Ishikawa (cell line): ENCODE measurements around the gene RHAG.

ENCODE experiments used
- CEBPB ChIP-seq: IDR thresholded peaks from 2 replicates; pipeline ENCODE4 v1.6.1; 2012
- CREB1 ChIP-seq: IDR thresholded peaks from 2 replicates; pipeline ENCODE4 v1.6.1; 2012; ENCODE audit warnings: low read depth
- EGR1 ChIP-seq: IDR thresholded peaks from 2 replicates; pipeline ENCODE4 v1.6.1; 2012
- EP300 ChIP-seq: IDR thresholded peaks from 2 replicates; pipeline ENCODE4 v1.6.1; 2012; ENCODE audit warnings: borderline replicate concordance
- FOXM1 ChIP-seq: IDR thresholded peaks from 2 replicates; pipeline ENCODE4 v1.6.1; 2012; ENCODE audit warnings: low read depth, borderline replicate concordance
- MAX ChIP-seq: IDR thresholded peaks from 2 replicates; pipeline ENCODE4 v1.6.1; 2012
- NFIC ChIP-seq: IDR thresholded peaks from 2 replicates; pipeline ENCODE4 v1.6.1; 2012
- RAD21 ChIP-seq: IDR thresholded peaks from 2 replicates; pipeline ENCODE4 v1.6.1; 2012; ENCODE audit warnings: low read depth
- REST ChIP-seq: IDR thresholded peaks from 2 replicates; pipeline ENCODE4 v1.6.1; 2012; ENCODE audit warnings: low read depth, mild to moderate bottlenecking
- TAF1 ChIP-seq: IDR thresholded peaks from 2 replicates; pipeline ENCODE4 v1.6.1; 2012; ENCODE audit warnings: low read depth, mild to moderate bottlenecking
- TCF12 ChIP-seq: IDR thresholded peaks from 2 replicates; pipeline ENCODE4 v1.6.1; 2012; ENCODE audit warnings: low read depth
- TEAD4 ChIP-seq: IDR thresholded peaks from 2 replicates; pipeline ENCODE4 v1.6.1; 2012
- USF1 ChIP-seq: IDR thresholded peaks from 2 replicates; pipeline ENCODE4 v1.6.1; 2012
- YY1 ChIP-seq: IDR thresholded peaks from 2 replicates; pipeline ENCODE4 v1.6.1; 2012; ENCODE audit warnings: low read depth
- ZBTB7A ChIP-seq: IDR thresholded peaks from 2 replicates; pipeline ENCODE4 v1.6.1; 2012; ENCODE audit warnings: low read depth

The RHAG gene

DNA sequence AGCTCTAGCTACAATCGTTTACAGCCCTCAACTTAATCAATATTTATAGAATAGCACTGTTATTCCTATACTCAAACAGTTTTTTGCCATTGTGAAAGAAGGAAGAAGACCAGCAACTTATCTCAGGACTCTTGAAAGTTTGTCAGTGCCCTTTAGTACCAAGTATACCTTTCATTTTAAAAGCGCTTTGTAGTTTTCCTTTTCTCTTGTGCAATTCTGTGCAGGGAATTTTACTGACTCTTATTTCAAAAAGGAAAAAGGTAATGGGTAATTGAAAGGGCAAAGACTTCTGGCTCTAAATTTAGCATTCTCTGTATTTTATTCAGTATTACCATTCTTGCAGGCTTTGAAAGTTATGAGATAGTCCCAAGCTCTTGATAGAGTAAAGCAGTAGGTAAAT lies 16.8 kb upstream of the RHAG start:
- TF ChIP-seq CREB1, result no peak
- no peak for TF ChIP-seq TCF12
- no peak for TF ChIP-seq NFIC
- TF ChIP-seq RAD21, result no peak
- no peak for TF ChIP-seq EGR1
- no peak for TF ChIP-seq USF1
- TF ChIP-seq FOXM1, result no peak
- TF ChIP-seq ZBTB7A, result no peak
- no peak for TF ChIP-seq MAX
- TF ChIP-seq TEAD4, result no peak

DNA sequence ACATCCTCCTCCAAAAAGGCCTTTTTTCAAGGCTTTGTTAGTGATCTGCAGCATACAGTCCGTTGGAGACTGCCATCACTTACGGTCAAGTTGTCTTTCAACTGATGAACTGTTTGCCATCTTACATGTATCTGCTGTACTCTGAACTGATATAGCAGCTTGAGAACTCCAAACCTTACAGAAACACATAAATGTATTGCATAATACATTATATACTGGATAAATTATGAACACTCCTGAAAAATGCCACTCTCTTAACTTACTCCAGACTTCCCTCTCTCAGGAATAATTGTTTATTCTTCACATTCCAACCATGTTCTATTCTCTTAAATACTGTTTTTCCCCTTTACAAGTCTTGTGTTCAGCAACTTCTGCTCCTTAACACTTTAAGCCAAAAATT lies 14.6 kb upstream of the RHAG start:
- no peak for TF ChIP-seq CREB1
- no peak for TF ChIP-seq RAD21
- no peak for TF ChIP-seq TAF1
- TF ChIP-seq TEAD4, result no peak
- TF ChIP-seq NFIC, result no peak
- no peak for TF ChIP-seq USF1
- TF ChIP-seq FOXM1, result no peak
- no peak for TF ChIP-seq TCF12
- TF ChIP-seq ZBTB7A, result no peak
- TF ChIP-seq YY1, result no peak
- TF ChIP-seq CEBPB, result no peak
- no peak for TF ChIP-seq REST
- no peak for TF ChIP-seq EGR1
- TF ChIP-seq MAX, result no peak

DNA sequence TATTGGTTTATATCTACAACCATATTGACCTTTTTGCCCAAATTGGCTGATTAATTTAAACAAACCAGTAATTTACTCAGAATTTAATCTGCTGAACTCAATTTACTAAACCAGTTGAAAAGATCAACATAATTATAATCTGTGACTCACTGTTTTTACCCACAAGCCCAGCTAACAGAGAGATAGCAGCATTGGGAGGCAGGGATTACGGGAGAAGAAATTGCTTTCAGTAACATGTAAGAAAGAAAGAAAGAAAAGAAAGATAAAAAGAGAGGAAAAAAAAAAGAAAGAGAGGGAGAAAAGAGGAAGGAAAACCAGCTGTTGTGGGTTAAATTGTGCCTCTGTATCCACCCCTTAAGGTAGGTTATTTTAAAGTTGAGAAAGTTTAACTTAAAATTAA lies 13.3 kb upstream of the RHAG start:
- no peak for TF ChIP-seq TCF12
- TF ChIP-seq RAD21, result no peak
- TF ChIP-seq ZBTB7A, result no peak
- TF ChIP-seq CEBPB, result no peak
- TF ChIP-seq YY1, result no peak
- no peak for TF ChIP-seq REST
- TF ChIP-seq EGR1, result no peak
- no peak for TF ChIP-seq EP300
- TF ChIP-seq NFIC, result no peak
- TF ChIP-seq MAX, result no peak
- no peak for TF ChIP-seq USF1
- TF ChIP-seq FOXM1, result no peak
- no peak for TF ChIP-seq CREB1
- no peak for TF ChIP-seq TAF1
- TF ChIP-seq TEAD4, result no peak

DNA sequence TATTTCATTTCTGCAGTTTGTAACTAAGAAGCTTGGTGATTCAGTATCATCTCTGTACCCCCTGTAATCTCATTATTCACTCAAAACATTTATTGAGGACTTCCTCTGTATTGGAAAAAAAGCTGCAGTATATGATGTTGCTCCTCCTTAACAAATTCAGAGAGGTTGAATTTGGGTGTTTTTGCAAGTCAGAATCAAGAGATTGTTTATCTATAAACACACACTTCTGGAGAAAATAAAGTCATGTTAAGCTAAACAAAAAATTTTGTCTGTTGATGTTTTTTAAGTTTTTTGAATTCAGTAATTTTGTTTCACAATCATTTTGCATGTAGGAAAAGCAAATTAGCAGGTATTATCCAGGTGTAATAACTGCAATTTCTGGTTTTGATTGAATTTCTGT lies 11.4 kb upstream of the RHAG start:
- TF ChIP-seq ZBTB7A, result no peak
- no peak for TF ChIP-seq FOXM1
- no peak for TF ChIP-seq EGR1

GRCh38 chr6:49647476-49647875 lies 10.8 kb upstream of the RHAG start:
- TF ChIP-seq ZBTB7A, result no peak
- TF ChIP-seq NFIC, result no peak
- no peak for TF ChIP-seq CEBPB
- no peak for TF ChIP-seq REST
- no peak for TF ChIP-seq YY1
